HG03175 (cell line): Measurements from ENCODE around the gene GHDC.
A peak's percentile ranks its signal among the peaks of the same experiment; 100 is the strongest.
"Not testable (repeated sequence)": the region's sequence is repeated elsewhere in the genome, so short reads cannot be mapped to it uniquely, and the experiment has no call there.

Experiments
- ATAC-seq: cut with Tn5 transposase; IDR thresholded peaks from one replicate; pipeline ENCODE4 v1.9.1; 2021; ENCODE audit warnings: mild to moderate bottlenecking, moderate library complexity; ENCODE audit not compliant: unreplicated experiment

The GHDC gene

DNA sequence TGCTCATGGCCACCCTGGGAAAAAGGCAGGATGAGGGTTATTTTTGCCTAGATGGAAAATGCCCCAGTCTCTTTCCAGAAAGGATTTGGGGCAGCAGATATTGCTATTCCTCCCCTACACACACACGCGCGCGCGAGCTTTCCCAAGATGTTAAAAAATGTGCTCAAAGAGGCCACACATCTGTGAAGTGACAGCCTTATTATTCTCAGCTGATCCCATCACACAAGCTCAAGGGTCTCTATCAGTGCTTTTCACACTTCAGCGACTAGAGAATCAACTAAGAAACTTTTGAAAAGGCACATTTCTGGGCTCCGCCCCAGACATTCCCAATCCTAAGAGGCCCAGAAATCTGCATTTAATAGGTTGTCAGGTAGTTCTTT lies 33.8 kb downstream of the GHDC start:
- ATAC-seq = no peak

DNA sequence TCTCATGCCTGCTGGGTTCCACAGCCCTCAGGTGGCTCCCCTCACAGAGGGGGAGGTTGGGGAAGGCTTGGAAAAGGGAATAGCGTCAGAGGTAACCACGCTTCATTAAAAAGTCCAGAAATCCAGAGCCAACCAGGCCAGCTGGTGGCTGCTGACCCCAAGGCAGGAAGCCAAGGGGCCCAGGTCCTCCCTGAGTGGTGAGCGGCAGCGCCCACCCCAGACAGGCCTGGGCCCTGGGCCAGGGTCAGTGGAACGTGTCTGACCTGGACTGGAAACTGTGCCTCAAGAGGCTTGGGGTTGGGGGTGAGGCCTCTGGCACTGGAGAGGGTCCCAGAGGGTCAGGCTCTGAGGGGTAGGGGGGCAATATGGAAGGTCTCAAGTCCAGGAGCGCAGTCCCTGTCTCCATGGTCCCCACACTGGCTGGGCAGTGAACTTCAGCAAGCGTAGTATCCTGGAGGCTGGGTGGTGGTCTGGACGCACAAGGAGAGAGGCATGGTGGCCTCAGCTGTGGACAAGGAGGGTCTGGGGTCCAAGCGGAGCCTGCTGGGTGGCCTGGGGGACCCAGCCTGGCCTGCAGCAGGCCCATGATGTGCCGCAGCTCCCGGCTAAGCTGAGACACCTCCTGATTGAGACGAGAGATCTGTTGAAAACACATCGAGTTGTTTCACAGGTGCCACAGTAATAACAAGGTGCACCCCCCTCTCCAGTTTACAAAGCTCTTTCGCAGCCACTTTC lies 34.3 kb downstream of the GHDC start:
- ATAC-seq = no peak

DNA sequence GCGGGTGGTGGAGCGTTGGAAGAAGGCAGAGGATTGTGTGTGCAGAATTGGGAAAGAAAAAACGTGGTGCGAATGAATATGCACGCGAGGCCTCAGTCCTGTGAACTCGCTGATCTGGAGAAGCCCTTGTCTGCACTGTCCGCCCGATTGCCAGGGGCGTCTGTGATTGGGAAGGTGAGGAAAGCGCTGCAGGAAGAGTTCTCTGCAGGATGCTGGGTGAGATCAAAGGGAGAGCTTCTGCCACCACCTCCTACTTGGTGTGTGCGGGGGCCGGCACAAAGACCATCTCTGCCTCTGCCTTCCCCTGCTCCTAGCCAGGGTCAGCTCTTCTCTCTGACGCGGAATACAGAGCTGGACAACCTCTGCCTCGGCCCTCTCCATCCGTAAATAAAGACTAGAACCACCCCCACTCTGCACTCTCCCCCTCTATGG lies 38.7 kb downstream of the GHDC start:
- ATAC-seq = no peak

DNA sequence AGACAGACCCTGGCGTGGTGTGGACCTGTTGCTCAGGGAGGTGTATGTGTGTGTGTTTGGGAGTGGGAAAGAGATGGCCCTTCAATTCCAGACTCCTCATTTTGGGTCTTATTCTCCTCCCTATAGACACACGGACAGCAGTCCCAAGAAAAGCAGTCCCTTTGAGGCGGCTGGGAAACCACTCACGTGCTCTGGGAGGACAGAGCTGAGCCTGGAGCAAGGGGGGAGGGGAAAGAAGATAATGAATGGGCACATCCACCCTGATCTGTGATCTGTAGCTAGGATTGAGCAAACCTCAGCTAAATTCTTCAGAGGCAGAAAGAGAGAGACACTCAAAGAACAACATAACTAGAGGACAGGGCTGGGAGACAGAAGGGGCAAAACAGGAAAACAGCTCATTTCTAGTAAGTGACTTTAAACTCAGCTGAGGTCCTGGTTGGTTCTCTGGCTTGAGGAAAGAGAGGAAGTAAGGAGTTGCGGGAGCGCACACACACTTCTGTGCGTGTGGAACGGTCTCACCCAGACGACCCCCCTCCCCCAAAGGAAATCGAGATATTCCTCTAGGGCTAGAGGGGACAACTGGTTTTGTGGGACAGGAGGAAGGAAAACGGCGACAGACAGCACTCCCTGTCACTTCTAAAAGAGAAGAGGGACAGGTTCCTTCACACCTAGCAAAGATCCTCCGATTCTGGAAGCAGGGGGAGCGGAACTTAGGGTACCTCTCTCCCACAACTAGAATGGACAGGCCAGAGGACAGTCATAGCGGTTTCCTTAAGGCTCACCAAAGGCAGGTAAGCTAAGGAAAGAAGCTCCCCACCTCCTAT lies 40.2 kb downstream of the GHDC start:
- ATAC-seq = peak; percentile 10

DNA sequence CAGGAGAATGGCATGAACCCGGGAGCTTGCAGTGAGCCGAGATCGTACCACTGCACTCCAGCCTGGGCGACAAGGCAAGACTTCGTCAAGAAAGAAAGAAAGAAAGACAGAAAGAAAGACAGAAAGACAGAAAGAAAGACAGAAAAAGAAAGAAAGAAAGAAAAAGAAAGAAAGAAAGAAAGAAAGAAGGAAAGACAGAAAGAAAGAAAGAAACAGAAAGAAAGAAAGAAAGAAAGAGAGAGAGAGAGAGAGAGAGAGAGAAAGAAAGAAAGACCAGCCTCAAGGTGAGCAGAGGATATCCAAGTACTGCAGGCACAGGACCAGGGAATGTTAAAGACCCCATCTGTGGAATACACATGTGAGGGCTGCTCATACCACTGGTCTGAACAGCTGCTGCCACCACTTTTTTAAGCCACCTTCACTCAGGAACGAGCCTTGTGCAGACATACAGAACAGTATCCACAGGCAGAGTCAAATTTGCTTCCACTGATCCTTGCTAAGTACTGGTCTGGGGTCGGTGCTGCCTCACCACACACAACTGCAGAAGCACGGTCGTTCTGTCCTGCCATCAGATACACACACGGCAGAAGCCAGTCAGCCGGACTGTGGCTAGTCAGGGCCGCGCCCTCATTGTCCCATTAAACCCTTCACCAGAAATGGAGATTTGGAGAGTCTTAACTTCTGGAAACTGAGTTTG lies 47.2 kb downstream of the GHDC start:
- ATAC-seq = no peak

DNA sequence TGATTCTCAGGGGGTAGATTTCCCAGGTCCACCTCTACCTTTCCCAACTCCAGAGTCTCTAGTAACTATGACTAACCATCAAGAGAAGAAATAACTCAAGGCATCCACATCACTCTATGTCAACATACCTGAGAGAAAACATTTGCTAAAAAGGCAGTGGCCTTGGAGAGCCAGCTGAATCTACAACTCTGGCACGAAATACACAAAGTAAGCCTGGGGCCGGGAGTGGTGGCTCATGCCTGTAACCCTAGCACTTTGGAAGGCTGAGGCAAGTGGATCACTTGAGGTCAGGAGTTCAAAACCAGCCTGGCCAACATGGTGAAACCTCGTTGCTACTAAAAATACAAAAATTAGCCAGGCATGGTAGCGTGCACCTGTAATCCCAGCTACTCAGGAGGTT lies 51.2 kb downstream of the GHDC start:
- ATAC-seq = not testable (repeated sequence)

DNA sequence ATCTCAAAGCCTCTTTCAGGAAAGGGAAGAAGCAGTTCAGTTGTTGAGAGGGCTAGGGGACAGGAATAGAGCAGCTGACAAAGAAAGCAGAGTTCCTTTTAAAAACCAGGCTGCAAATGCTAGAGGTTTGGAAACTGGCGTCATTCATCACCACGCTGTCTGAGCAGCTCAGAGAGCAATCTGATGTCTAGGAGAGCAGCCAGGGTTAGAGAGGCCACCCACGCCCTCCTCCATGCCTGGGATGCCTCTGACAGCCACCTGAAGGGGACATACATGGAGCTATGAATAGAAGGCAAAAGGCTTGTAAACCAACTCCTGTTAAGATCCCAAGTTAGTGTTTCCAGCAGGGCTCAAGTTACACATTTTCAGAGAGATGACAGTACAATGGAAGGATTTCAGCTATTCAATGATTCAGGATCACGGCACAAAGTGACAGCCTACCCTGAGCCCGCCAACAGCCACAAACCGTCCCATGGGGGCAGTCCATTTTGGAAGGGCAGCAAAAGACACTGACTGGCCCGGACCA lies 51.9 kb downstream of the GHDC start:
- ATAC-seq = no peak

DNA sequence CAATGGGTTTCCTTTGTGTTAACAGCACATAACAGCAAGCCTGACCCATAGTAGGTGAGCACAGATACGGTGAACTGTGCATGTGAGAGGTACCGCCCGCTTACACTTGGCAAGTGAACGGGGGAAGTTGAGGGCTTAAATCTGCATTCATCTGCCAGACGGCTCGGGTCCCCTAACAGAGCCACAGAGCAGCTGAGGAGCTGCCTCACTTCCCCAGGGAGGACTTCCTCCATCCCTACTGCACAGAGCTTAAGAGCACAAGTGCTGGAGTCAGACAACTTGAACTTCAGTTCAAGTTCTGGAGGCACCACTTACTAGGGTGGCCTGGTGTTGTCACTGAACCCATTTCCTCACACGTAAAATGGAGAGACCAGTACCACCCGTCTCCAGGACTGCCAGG lies 52.9 kb downstream of the GHDC start:
- no peak for ATAC-seq

DNA sequence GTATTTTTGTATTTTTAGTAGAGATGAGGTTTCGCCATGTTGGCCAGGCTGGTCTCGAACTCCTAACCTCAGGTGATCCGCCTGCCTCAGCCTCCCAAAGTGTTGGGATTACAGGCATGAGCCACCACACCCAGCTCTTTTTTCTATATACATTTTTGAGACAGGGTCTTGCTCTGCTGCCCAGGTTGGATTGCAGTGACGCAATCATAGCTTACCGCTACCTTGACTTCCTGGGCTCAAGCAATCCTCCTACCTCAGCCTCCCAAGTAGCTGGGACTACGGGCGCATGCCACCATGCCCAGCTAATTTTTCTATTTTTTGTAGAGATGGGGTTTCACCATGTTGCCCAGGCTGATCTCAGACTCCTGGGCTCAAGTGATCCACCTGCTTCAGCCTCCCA lies 53.6 kb downstream of the GHDC start:
- ATAC-seq = not testable (repeated sequence)
